HG03378 (cell line): ENCODE measurements around the gene CSE1L.
"Not testable (repeated sequence)": the region's sequence is repeated elsewhere in the genome, so short reads cannot be mapped to it uniquely, and the experiment has no call there.

Source experiments
- ATAC-seq: cut with Tn5 transposase; IDR thresholded peaks from one replicate; pipeline ENCODE4 v1.9.1; 2021; ENCODE audit warnings: mild to moderate bottlenecking, moderate library complexity; ENCODE audit not compliant: unreplicated experiment

Gene CSE1L

DNA sequence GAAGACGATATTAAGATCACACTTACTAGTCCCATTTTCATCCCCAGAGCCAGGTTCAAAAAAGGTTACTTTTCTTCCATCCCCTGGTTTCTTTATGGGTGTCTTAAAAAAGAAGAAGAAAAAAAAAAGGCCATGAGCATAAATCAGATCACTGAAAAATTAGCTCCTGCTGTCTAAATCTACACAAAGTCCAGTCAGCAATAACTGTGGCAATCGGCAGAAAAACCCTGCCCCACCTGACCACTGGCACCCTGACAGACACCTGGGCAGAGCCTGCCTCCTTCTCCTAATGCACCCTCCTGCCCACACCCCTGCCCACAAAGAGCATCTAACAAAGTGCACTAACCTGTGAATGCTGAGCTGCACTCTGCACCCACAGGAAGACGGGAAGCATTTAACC is 72.2 kb downstream of the CSE1L start:
- ATAC-seq = no peak

DNA sequence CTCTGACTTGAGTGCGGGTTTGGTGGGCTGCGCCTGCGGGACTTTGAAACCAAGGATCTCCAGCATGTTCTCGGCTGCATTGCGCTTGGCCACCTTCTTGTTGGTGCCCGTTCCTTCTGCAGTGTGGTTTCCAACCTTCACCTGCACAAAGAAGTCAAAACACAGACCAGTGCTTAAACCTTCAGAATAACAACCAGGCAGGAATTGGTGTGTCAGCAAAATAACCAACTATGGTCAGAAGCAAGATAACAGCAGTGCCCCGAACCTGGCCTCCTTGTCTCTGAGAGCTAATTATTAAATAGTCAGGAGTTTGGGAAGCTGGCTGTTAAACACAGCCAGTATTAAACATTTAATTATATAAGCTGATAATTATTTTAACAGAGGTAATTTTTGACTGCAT is 73.9 kb downstream of the CSE1L start:
- no peak for ATAC-seq

DNA sequence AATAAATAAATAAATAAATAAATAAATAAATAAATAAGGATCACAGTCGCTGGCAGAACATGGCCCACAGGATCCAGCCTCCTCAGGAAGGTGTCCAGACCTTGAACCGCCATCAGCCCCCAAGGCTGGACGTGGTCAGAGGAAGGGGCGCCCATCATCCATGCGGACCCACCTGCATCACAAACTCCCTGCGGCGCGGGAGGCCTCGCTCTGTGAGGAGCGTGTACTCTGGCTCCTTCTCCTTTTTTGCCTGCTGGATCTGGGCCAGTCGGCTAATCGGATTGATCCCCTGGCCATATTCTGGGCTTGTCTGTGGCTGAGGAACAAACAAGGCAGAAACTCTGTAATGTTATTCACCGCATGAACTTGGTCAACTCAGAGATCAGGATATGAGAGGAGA is 76.8 kb downstream of the CSE1L start:
- no peak for ATAC-seq

DNA sequence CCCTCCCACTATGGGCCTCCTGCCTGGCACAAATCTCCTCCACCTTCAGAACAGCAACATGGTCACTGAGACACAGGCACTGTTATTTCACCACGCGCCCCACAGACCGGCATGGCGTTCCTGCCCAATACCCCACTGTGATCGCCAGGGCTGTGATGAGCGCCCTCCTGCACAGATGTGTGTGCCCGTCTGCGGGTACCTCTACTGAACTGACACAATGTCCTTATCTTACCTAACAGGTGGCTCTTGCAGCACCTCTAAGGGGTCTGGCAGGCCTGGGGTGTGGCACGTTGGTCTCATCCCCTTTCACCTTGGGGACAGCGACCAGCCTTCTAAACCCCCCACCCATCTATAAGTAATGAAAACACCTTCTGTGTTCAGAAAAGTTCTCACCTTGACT is 77.9 kb downstream of the CSE1L start:
- ATAC-seq = no peak

DNA sequence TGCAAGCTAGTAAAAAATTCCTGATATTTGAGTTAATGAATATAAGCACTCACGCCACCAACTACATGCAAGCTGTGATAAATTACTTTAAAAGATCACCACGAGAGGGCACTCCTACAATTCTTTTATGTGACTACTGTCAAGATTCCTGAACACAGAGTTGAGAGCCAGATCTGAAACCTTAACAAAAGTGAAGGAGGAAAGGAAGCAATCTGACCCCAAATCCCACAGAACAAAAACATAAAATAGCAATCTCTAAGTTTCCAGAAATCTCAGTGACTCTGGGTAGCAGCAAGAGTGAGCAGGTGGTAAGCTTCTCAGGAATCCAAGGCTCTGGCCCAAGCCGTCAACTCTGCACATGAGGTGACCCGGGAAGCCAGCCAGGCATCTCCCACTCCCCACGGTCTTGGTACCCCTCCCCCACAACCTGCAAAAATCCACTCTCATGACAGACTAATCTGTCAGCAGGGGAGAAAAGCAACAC is 86.9 kb downstream of the CSE1L start:
- no peak for ATAC-seq

DNA sequence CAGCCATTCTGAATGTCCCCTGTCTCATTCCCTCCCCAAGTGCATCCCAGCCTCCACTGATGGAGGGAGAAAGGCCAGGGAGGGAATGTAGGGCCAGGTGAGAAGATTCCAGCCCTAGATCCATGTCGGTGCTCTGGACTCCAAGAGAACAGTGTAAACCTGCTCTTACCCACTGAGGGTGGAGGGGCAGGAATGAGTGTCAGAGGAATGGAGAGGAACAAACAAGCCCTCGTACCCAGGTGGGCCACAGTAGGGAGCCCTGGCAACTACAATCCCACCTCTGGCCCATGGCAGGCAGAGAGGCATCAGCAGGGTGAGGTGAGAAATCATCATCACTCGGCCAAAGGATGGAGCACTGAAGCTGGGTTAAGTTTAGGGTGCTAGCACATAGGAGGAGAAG is 87.5 kb downstream of the CSE1L start:
- ATAC-seq = no peak

DNA sequence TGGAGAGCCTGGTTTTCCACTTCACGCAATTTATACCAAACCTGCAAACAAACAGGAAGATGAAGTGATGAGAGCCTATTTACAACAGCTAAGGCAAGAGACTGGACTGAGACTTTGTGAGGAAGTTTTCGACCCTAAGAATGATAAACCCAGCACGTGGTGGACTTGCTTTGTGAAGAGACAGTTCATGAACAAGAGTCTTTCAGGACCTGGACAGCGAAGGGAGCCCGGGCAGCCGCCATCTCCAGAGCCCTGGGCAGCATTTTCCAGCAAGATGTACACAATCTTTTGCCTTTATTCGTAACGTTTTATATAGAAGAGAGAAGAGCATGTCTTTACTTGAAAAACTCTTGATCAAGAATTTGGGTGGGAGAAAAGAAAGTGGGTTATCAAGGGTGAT is 88.7 kb downstream of the CSE1L start:
- ATAC-seq = not testable (repeated sequence)

DNA sequence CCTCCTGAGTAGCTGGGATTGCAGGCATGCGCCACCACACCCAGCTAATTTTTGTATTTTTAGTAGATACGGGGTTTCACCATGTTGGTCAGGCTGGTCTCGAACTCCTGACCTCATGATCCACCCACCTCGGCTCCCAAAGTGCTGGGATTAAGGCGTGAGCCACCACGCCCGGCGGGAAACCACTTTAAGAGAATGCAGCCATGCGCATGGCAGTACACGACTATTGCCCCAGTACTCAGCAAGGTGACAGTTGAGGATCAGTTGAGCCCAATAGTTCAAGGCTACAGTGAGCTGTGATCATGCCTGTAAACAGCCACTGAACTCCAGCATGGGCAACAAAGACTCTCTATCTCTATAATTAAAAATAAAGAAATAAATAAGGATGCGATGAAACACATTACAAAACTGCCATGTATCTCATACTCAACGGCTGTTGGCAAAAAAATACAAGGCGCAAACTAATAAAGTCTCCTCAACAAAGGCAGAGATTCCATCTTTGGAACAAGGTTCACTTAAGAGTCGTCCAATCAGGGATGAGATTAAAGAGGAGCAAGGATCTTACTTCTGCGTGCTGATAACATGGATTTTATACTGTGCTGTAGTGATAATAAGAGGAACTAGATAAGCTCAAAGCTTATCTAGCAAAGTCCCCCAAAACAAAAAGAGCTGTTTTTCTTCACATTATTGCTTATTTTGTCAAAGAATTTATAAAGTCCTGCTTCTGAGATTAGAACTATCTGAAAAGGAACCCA is 90.9 kb downstream of the CSE1L start:
- ATAC-seq = no peak

DNA sequence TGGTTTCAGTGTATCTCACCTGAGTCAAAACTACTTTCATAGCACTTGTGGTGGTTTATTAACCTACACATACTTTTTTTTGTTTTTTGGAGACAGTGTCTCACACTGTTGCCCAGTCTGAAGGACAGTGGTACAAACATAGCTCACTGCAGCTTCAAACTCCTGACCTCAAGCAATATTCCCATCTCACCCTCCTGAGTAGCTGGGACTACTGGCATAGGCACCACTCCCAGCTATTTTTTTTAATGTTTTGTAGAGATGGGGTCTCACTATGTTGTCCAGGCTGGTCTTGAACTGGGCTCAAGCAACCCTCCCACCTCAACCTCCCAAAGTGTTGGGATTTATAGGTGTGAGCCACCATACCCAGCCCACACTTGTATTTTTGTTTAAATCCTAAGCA is 92.3 kb downstream of the CSE1L start:
- ATAC-seq = no peak

DNA sequence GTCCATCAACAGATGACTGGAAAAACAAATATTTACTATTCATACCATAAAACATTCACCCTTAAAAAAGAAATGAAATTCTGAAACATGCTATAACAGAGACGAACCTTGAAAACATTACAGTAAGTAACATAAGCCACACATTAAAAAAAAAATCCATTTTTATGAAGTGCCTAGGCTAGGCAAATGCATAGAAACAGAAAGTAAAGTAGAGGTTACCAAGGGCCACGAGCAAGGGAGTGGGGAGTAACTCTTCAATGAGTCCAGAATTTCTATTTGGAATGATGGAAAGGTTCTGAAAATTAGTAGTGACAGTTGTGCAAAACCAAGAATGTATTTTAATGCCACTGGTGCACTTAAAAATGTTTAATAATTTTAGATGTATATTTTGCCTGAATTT is 94.3 kb downstream of the CSE1L start:
- no peak for ATAC-seq

DNA sequence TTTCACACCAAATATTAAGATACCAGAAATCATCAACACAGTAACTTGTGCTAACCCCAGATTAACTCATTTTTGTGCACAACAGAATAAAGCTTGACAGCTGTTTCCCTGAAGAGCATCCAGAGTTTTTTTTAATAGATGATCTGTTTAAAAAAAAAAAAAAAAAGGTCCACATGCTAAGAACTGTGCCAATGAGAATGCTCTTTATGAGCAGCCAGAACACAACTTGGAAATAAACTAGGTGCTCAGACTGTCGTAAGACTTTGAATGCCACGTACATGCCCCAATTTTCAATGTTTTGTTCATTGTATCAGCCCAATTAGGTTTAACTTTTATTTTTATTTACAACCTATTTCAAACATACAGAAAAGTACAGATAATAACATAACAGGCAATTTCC is 94.7 kb downstream of the CSE1L start:
- ATAC-seq = no peak
